BE2C (cell line): Measurements from ENCODE around the gene XK. TPM values are rescaled to one million over a fixed set of nuclear protein-coding genes. Genes with fewer than 3 reads are reported as not detected.

ENCODE experiments used
- DNase-seq: peaks from one replicate; pipeline ENCODE4 v3.0.0-alpha.2; 2020
- H3K27me3 ChIP-seq: fragments of 250-450 bp; sonication (Bioruptor Pico); 2 replicates; pipeline ENCODE4 v1.5.1; 2020; ENCODE audit warnings: mild to moderate bottlenecking
- H3K36me3 ChIP-seq: fragments of 250-450 bp; sonication (Bioruptor Pico); 2 replicates; pipeline ENCODE4 v1.5.1; 2020; ENCODE audit warnings: mild to moderate bottlenecking
- H3K4me1 ChIP-seq: fragments of 250-450 bp; sonication (Bioruptor Pico); 2 replicates; pipeline ENCODE4 v1.5.1; 2020
- H3K4me3 ChIP-seq: 2 replicates; pipeline ENCODE4 v1.5.1; 2011; ENCODE audit warnings: low read depth, low read length
- H3K9me3 ChIP-seq: fragments of 250-450 bp; sonication (Bioruptor Pico); 2 replicates; pipeline ENCODE4 v1.5.1; 2020
- polyA plus RNA-seq: library from polyadenylated mRNA; unstranded; fragments of >200 nt; gene quantifications from one replicate; pipeline ENCODE4 v1.2.1, GENCODE V29; 2012; ENCODE audit warnings: low read depth, missing spikeins; ENCODE audit not compliant: insufficient read length, insufficient read depth
- TF ChIP-seq, protein P1 (sequence below): IDR thresholded peaks from 2 replicates; pipeline ENCODE4 v1.5.1; 2012; ENCODE audit warnings: mild to moderate bottlenecking, low read depth, low read length

Gene XK, protein sequence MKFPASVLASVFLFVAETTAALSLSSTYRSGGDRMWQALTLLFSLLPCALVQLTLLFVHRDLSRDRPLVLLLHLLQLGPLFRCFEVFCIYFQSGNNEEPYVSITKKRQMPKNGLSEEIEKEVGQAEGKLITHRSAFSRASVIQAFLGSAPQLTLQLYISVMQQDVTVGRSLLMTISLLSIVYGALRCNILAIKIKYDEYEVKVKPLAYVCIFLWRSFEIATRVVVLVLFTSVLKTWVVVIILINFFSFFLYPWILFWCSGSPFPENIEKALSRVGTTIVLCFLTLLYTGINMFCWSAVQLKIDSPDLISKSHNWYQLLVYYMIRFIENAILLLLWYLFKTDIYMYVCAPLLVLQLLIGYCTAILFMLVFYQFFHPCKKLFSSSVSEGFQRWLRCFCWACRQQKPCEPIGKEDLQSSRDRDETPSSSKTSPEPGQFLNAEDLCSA
- 0.88 TPM for polyA plus RNA-seq

DNA sequence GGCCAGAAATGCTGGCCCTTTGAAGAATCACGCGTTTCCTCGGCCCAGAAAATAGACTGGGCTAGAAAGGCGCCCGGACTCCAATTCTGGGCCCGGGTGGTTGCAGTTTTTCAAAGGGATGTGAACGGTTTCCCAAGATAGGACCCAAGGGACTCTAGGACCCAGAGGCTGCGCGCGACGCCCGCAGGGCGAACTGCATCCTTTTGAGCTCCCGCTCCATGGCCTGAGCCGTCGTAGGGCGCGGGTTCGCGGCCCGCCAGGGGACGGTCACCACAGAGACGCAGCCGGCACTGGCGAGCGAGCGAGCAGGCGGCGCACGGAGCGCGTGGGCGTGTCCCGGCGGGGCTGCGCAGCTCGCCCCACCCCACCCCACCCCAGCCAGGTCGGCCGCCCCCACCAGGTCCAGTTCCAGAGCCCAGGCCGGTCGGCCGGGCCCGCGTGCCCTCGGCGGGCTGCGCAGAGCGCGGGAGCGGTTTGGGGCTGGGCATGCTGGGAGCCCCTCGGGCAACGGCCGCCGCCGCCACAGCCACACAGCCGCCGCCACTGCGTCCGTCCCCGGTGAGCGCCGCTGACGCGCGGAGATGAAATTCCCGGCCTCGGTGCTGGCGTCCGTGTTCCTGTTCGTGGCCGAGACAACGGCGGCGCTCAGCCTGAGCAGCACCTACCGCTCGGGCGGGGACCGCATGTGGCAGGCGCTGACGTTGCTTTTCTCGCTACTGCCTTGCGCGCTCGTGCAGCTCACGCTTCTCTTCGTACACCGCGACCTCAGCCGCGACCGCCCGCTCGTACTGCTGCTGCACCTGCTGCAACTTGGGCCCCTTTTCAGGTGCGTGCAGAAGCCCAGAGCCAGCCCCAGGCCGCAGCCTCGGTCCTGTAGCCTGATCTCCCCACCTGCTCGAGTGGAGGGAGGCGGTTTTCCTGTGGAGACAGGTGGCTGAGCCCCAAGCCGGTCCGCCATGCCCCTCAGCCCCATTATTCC, at the start of gene XK:
Gene XK (plus strand): TSS at position 411 of the 979 bp plus-strand sequence. CDS start 171 bp downstream, at position 582.
- TF ChIP-seq, protein P1, sequence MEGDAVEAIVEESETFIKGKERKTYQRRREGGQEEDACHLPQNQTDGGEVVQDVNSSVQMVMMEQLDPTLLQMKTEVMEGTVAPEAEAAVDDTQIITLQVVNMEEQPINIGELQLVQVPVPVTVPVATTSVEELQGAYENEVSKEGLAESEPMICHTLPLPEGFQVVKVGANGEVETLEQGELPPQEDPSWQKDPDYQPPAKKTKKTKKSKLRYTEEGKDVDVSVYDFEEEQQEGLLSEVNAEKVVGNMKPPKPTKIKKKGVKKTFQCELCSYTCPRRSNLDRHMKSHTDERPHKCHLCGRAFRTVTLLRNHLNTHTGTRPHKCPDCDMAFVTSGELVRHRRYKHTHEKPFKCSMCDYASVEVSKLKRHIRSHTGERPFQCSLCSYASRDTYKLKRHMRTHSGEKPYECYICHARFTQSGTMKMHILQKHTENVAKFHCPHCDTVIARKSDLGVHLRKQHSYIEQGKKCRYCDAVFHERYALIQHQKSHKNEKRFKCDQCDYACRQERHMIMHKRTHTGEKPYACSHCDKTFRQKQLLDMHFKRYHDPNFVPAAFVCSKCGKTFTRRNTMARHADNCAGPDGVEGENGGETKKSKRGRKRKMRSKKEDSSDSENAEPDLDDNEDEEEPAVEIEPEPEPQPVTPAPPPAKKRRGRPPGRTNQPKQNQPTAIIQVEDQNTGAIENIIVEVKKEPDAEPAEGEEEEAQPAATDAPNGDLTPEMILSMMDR, result no peak
- H3K36me3 ChIP-seq, result no peaks in the 10 kb centered on the region
- peak within 1 kb of the TSS; percentile 47 for H3K4me3 ChIP-seq
- H3K27me3 ChIP-seq, result no peaks in the 10 kb centered on the region
- peak; percentile 54 for DNase-seq
- H3K9me3 ChIP-seq, result no peaks in the 10 kb centered on the region
- no peaks in the 10 kb centered on the region; the same call in 1 of the 2 replicates for H3K4me1 ChIP-seq

DNA sequence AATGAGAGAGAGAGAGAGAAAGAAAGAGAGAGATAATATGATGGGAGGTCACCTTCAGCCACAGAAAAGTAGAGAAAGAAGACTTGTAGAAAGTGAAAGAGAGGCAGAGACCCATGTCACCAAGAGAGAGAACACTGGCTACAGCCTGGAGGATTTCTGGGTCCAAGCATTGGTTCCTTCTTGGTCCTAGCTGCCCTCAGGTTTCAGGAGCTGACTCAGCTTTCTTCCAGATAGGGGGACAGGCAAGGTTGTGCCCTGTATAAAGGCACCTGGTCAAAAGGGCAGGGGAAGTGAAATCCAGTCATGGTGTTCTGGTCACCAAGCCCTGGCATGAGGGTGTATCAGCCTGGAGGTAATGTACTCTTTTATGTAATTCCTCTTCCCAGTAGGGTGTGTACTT, 47.5 kb upstream of the XK start:
- no peak for DNase-seq
- Histone ChIP-seq H3K36me3 (no peaks in the 10 kb centered on the region), H3K4me3 (no peak overlapping the region), H3K9me3 (no peaks in the 10 kb centered on the region), H3K4me1 (no peaks in the 10 kb centered on the region), H3K27me3 (no peaks in the 10 kb centered on the region)
- TF ChIP-seq, protein P1, result no peak

DNA sequence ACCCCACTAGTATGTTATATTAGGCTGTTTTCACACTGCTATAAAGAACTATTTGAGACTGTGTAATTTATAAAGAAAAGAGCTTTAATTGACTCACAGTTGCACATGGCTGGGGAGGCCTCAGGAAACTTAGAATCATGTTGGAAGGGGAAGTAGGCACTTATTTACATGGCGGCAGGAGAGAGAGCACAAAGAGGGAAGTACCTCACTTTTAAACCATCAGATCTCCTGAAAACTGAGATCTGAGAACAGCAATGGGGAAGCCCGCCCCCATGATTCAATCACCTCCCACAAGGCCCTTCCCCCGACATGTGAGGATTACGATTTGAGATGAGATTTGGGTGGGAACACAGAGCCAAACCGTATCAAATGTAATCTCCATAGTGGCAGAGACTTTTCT, 45.4 kb upstream of the XK start:
- no peaks in the 10 kb centered on the region for H3K4me1 ChIP-seq

DNA sequence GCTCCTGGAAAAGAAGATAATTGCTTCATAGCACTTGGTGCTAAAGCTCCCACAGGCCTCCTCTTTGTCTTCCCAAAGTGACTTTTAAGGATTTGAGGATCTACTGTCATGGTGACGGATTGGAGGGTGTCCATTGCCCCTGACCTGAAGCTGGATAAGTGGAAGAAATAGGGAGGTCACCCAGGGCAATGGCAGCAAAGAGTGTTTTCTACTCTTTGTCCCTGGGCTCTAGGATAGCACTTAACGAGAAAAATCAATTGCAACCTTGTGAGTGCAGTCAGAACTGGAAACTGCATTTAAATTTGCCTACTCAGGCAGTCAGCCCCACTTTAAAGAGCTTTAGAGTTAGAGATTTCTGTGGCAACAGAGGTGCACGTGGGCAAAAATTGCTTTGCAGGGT, 43.7 kb upstream of the XK start:
- H3K4me1 ChIP-seq, result no peaks in the 10 kb centered on the region
- no peaks in the 10 kb centered on the region for H3K9me3 ChIP-seq
- H3K4me3 ChIP-seq, result no peak overlapping the region
- no peak for DNase-seq
- no peaks in the 10 kb centered on the region for H3K36me3 ChIP-seq
- no peaks in the 10 kb centered on the region for H3K27me3 ChIP-seq
- TF ChIP-seq, protein P1, result no peak

More for the DNA sequence above, 45.4 kb upstream of the XK start:
- Histone ChIP-seq H3K9me3 (no peaks in the 10 kb centered on the region), H3K4me3 (no peak overlapping the region), H3K27me3 (no peaks in the 10 kb centered on the region), H3K36me3 (no peaks in the 10 kb centered on the region)
- no peak for DNase-seq
- TF ChIP-seq, protein P1, result no peak

DNA sequence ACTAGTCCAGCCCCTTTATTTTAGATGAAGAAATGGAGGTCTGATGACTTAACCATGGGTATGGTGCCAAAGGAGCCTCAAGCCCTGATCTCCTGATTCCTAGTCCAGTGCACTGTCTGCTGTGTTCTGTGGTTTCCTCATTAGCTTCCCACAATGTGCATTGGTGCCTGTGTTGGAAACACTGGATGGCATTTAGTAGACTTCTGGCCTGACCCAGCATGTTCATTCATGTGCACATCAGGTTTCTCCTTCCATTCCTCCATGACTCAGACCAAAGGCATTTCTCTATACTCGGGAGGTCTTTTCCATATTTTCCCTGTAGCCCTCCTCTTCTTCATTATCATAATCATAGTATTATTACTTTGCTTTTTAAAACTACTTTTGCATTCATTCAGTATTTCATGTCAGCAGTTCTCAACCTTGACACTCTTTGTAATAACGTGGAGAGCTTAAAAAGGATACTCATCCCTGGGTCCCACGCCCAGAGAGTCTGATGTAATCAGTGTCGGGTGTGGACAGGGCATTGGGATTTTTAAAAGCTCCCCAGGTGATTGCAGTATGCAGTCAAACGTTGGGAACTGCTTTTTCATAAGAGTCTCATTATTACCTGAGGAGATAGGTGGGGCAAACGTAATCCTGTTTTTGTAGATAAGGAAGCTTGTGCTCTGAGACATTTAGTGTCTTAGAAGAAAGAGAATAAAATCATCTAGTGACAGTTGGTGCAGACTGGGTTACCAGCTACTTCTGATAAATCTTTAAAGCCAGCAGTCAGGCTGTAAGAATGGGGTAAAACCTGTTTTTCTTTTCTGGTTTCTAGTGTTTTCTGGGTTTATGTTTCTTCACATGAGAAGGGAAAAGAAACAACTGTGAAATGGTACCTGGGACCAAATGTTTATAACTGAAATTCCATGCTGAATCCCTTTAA, 40.9 kb upstream of the XK start:
- TF ChIP-seq, protein P1, result no peak
- no peaks in the 10 kb centered on the region for H3K36me3 ChIP-seq
- H3K4me3 ChIP-seq, result no peak overlapping the region
- no peaks in the 10 kb centered on the region for H3K4me1 ChIP-seq
- no peaks in the 10 kb centered on the region for H3K9me3 ChIP-seq
- H3K27me3 ChIP-seq, result no peaks in the 10 kb centered on the region
- no peak for DNase-seq
